ENCODE data around the gene DCAF11. TPM values are rescaled to one million over a fixed set of nuclear protein-coding genes. Genes with fewer than 3 reads are reported as not detected.

Gene DCAF11
- total RNA-seq, 4 donors from 2014 or later = 64.2 to 71.7 (median 68.3) TPM

- WGBS = 81% methylated on average over 6 of the region's 6 CpGs
- Histone ChIP-seq H3K27ac (no peak overlapping the region), H3K27me3 (no peaks in the 10 kb centered on the region), H3K9me3 (no peaks in the 10 kb centered on the region), H3K4me1 (peaks cover 27% of the 10 kb centered on the region), H3K4me3 (peak overlapping the region; percentile 70), H3K36me3 (peaks cover 42% of the 10 kb centered on the region)
- TF ChIP-seq POLR2AphosphoS5 (IDR thresholded peaks at IDR 0.05) (no peak), CTCF (IDR thresholded peaks at IDR 0.05) (no peak), POLR2A (IDR thresholded peaks at IDR 0.05) (no peak), EP300 (IDR thresholded peaks at IDR 0.05) (no peak)
- DNase-seq (ENCODE audit: low spot score in 2 of 2) = no peak
Measured at GRCh38 chr14:24116128-24116814, 1.7 kb downstream of the DCAF11 start.

DNA sequence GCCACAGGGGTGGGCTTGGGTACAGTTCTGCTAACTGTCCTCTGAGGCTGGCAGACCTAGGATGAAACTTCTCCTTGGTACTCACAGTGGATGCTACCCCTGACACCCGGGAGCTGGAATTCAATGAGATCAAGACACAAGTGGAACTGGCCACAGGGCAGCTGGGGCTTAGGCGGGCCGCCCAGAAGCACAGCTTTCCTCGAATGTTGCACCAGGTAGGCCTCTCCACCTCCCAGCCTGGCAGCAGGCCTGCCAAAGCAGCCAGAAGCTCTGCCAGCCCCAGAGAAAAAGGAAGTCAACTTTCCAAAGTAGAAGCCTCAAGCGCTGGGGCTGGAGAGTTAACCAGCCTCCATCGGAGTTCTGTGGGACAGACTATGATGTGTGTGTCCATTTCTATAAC lies 2.6 kb downstream of the DCAF11 start:
- Histone ChIP-seq H3K27me3 (no peaks in the 10 kb centered on the region), H3K36me3 (peaks cover 51% of the 10 kb centered on the region), H3K27ac (no peak overlapping the region), H3K4me3 (no peak overlapping the region), H3K4me1 (peaks cover 27% of the 10 kb centered on the region), H3K9me3 (no peaks in the 10 kb centered on the region)
- DNase-seq (ENCODE audit: low spot score in 2 of 2) = no peak
- TF ChIP-seq EP300 (IDR thresholded peaks at IDR 0.05) = no peak
- TF ChIP-seq POLR2AphosphoS5 (IDR thresholded peaks at IDR 0.05) = no peak
- no peak for TF ChIP-seq POLR2A (IDR thresholded peaks at IDR 0.05)
- no peak for TF ChIP-seq CTCF (IDR thresholded peaks at IDR 0.05)
- WGBS = 82% methylated on average over 6 of the region's 6 CpGs

DNA sequence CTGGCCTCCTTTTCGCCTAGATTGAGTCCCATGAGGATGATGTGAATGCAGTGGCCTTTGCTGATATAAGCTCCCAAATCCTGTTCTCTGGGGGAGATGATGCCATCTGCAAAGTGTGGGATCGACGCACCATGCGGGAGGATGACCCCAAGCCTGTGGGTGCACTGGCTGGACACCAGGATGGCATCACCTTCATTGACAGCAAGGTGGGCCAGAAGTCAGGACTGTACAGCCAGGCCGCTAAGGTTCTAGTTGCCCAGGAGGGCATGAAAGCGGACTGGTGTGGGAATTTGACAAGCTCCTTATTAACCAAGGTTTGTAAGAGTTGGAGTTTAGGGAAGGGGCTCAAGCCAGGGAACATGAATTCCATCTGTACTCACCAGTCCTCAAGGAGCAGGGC lies 5.1 kb downstream of the DCAF11 start:
- H3K36me3 ChIP-seq = peaks cover 72% of the 10 kb centered on the region

GRCh38 chr14:24121210-24121609 lies 6.6 kb downstream of the DCAF11 start:
- no peak for TF ChIP-seq POLR2A (IDR thresholded peaks at IDR 0.05)
- TF ChIP-seq CTCF (IDR thresholded peaks at IDR 0.05) = no peak
- TF ChIP-seq EP300 (IDR thresholded peaks at IDR 0.05) = no peak
- TF ChIP-seq POLR2AphosphoS5 (IDR thresholded peaks at IDR 0.05) = no peak
- WGBS = 98% methylated on average over 8 of the region's 8 CpGs
- Histone ChIP-seq H3K27ac (no peak overlapping the region), H3K4me1 (peaks cover 9% of the 10 kb centered on the region), H3K4me3 (no peak overlapping the region), H3K36me3 (peaks cover 73% of the 10 kb centered on the region), H3K9me3 (no peaks in the 10 kb centered on the region), H3K27me3 (no peaks in the 10 kb centered on the region)
- no peak for DNase-seq (ENCODE audit: low spot score in 2 of 2)

More for the DNA sequence above, 5.1 kb downstream of the DCAF11 start:
- no peak for DNase-seq (ENCODE audit: low spot score in 2 of 2)
- Histone ChIP-seq H3K27me3 (no peaks in the 10 kb centered on the region), H3K4me1 (peaks cover 20% of the 10 kb centered on the region), H3K4me3 (no peak overlapping the region), H3K9me3 (no peaks in the 10 kb centered on the region), H3K27ac (no peak overlapping the region)
- TF ChIP-seq EP300 (IDR thresholded peaks at IDR 0.05) = no peak
- no peak for TF ChIP-seq CTCF (IDR thresholded peaks at IDR 0.05)
- no peak for TF ChIP-seq POLR2AphosphoS5 (IDR thresholded peaks at IDR 0.05)
- TF ChIP-seq POLR2A (IDR thresholded peaks at IDR 0.05) = no peak
- 97% methylated on average over 6 of the region's 6 CpGs for WGBS

- Histone ChIP-seq H3K36me3 (peaks cover 69% of the 10 kb centered on the region), H3K9me3 (no peaks in the 10 kb centered on the region), H3K4me1 (no peaks in the 10 kb centered on the region), H3K4me3 (no peak overlapping the region), H3K27me3 (no peaks in the 10 kb centered on the region), H3K27ac (no peak overlapping the region)
- TF ChIP-seq POLR2A (IDR thresholded peaks at IDR 0.05) (no peak), EP300 (IDR thresholded peaks at IDR 0.05) (no peak), POLR2AphosphoS5 (IDR thresholded peaks at IDR 0.05) (no peak), CTCF (IDR thresholded peaks at IDR 0.05) (no peak)
- DNase-seq (ENCODE audit: low spot score in 2 of 2) = no peak
- 90% methylated on average over 4 of the region's 4 CpGs for WGBS
Measured at GRCh38 chr14:24122416-24122815, 7.8 kb downstream of the DCAF11 start.
